ENCODE results near the gene RPL29.

The RPL29 gene

GRCh38 chr3:52023860-52024764, 28.4 kb upstream of the RPL29 start:
- CTCF ChIA-PET: interaction anchor here (0.9 to 3.1 kb wide), 9 partner anchors 11 to 119 kb away, joined by 3 to 21 read pairs (median 5); partner anchors contain the start of gene ABHD14B
- no peak for DNase-seq (ENCODE audit: low read depth, low spot score)
- POLR2A ChIA-PET: interaction anchor here (1.6 kb wide), 1 partner anchor 28 kb away, joined by 6 read pairs; the partner anchor contains the start of gene RPL29
- no peak overlapping the region for H3K4me3 ChIP-seq (ENCODE audit: low read depth, low read length)
- no peak for TF ChIP-seq CTCF (IDR thresholded peaks at IDR 0.05; ENCODE audit: insufficient read depth, low read length, missing control alignments)

GRCh38 chr3:52023101-52023770, 27.5 kb upstream of the RPL29 start:
- ChIA-PET CTCF (interaction anchor here (0.6 to 3.1 kb wide), 18 partner anchors 8 to 230 kb away, joined by 3 to 21 read pairs (median 4); partner anchors contain the start of genes ABHD14B and DUSP7), POLR2A (interaction anchor here (0.6 to 1.6 kb wide), 4 partner anchors 17 to 27 kb away, joined by 3 to 6 read pairs (median 4); partner anchors contain the start of gene RPL29)

DNA sequence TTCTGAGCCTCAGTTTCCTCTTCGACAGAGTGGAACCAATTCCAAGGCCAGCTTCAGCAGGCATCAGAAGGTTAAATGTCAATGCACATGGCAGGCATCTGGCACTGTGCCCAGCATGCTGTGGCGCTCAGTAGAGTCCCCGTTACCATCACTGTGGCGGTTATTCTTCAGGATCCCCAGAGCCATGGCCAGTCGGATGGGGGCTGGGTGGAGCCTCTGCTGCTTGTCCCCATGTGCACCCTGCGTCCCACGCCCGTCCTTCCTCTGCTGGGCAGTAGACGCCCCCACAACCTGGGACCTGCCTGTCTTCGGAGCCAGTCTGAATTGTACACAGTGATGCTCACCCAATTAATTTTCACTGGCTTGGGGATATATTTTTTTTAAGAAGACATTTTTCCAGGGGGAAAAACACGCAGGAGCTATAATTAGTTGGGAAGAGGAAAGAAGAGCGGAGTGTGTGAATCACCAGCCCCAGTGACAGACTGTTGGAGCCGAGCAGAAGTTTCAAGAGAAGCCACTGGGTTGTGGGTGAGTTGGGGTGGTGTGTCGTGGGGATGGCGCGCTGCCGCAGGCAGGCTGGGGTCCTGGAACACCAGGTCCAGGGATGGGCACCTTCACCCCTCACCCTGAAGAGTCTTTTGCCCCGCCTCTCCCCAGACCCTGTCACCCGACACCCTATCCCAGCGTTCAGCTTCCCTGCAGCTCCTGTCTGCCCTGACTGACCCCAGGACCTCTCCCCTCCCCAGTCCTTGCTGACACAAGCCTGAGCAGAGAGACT, 26.8 kb upstream of the RPL29 start:
- no peak for DNase-seq (ENCODE audit: low read depth, low spot score)
- no peak for TF ChIP-seq CTCF (IDR thresholded peaks at IDR 0.05; ENCODE audit: insufficient read depth, low read length, missing control alignments)
- CTCF ChIA-PET: interaction anchor here (0.6 to 3.1 kb wide), 21 partner anchors 9 to 231 kb away, joined by 3 to 21 read pairs (median 4); partner anchors contain the start of genes ABHD14B and DUSP7
- POLR2A ChIA-PET: interaction anchor here (0.6 to 1.6 kb wide), 5 partner anchors 17 to 27 kb away, joined by 3 to 6 read pairs (median 4); partner anchors contain the start of gene RPL29
- H3K4me3 ChIP-seq (ENCODE audit: low read depth, low read length): no peak overlapping the region

More at GRCh38 chr3:52023101-52023770, 27.5 kb upstream of the RPL29 start:
- H3K4me3 ChIP-seq (ENCODE audit: low read depth, low read length): no peak overlapping the region
- no peak for DNase-seq (ENCODE audit: low read depth, low spot score)
- no peak for TF ChIP-seq CTCF (IDR thresholded peaks at IDR 0.05; ENCODE audit: insufficient read depth, low read length, missing control alignments)

DNA sequence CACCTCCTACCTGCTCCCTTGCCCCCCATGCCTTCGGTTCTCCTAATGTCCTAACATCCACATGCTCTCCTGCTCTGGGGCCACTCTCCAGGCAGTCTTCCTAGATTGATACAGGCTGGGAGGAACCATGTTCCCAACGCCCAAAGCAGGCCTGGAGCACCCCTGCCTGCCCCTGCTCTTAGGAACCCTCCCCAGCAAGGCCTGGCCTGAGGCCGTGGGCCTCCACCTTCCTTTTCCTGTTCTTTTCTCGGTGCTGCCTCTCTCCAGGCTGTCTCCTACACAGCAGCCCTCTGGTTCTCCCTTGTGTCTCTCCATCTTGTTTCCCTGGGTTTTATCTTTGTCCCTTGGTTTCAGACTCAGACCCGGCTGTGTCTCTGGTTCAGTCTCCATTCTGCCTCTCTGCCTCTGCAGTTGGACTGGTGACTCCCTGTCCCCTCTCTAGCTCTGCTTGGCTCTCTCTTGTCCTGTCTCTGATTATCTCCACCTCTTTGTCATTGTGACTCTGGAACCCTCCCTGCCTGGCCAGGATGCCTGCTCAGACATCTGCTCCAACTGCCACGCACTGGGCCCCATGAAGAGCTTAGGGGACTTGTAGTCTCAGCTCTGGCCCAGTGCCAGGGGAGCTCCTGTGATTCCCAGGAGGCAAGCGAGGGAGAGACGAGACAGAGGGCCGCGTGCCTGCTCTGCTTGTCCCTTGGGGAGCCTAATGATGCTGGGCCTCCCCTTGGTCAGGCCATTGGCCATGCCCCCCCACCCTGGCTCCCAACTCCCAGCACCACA, 26.0 kb upstream of the RPL29 start:
- ChIA-PET POLR2A (interaction anchor here (1.0 to 1.4 kb wide), 3 partner anchors 16 to 25 kb away, joined by 3 to 4 read pairs (median 4); no protein-coding TSS in a partner anchor), CTCF (interaction anchor here (0.6 to 3.1 kb wide), 20 partner anchors 8 to 123 kb away, joined by 3 to 21 read pairs (median 4); partner anchors contain the start of gene DUSP7)
- no peak overlapping the region for H3K4me3 ChIP-seq (ENCODE audit: low read depth, low read length)
- DNase-seq (ENCODE audit: low read depth, low spot score): no peak
- TF ChIP-seq CTCF (IDR thresholded peaks at IDR 0.05; ENCODE audit: insufficient read depth, low read length, missing control alignments): no peak

- no peak for TF ChIP-seq CTCF (IDR thresholded peaks at IDR 0.05; ENCODE audit: insufficient read depth, low read length, missing control alignments)
- DNase-seq (ENCODE audit: low read depth, low spot score): no peak
- POLR2A ChIA-PET: no interaction called here
- CTCF ChIA-PET: interaction anchor here (1.1 to 3.0 kb wide), 6 partner anchors 11 to 124 kb away, joined by 3 to 14 read pairs (median 5); no protein-coding TSS in a partner anchor
- H3K4me3 ChIP-seq (ENCODE audit: low read depth, low read length): no peak overlapping the region
Observed at GRCh38 chr3:52020796-52021195, 25.1 kb upstream of the RPL29 start.
